Measurements from ENCODE around the gene OR2J2. TPM values are rescaled to one million over a fixed set of nuclear protein-coding genes. Genes with fewer than 3 reads are reported as not detected.
"Not testable (repeated sequence)": the region's sequence is repeated elsewhere in the genome, so short reads cannot be mapped to it uniquely, and the experiment has no call there.

OR2J2 gene
- polyA plus RNA-seq, 3 donors = not detected

DNA sequence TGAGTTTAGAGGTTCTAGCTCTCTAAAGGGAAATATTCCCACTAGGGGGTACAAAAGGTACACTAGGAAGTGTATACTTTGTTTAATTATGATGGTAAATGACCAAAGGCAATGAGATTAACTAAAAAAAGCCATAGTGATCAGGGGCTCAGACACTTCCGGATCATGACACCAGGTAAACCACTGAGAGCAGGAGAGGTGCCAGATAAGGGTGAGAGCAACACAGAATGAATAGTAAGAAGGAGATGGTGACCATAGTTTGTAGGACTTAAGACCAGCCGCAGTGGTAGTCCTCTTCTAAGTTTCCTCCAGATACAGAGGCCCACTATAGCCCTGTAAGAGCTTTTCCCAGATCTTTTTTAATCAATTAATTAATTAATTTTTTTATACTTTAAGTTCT, 40.8 kb downstream of the OR2J2 start:
- TF ChIP-seq, protein P1, sequence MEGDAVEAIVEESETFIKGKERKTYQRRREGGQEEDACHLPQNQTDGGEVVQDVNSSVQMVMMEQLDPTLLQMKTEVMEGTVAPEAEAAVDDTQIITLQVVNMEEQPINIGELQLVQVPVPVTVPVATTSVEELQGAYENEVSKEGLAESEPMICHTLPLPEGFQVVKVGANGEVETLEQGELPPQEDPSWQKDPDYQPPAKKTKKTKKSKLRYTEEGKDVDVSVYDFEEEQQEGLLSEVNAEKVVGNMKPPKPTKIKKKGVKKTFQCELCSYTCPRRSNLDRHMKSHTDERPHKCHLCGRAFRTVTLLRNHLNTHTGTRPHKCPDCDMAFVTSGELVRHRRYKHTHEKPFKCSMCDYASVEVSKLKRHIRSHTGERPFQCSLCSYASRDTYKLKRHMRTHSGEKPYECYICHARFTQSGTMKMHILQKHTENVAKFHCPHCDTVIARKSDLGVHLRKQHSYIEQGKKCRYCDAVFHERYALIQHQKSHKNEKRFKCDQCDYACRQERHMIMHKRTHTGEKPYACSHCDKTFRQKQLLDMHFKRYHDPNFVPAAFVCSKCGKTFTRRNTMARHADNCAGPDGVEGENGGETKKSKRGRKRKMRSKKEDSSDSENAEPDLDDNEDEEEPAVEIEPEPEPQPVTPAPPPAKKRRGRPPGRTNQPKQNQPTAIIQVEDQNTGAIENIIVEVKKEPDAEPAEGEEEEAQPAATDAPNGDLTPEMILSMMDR (IDR thresholded peaks at IDR 0.05) = no peak
- no peak overlapping the region for H2AFZ ChIP-seq (ENCODE audit: insufficient read depth, low read depth, low read length, poor library complexity, severe bottlenecking)
- H3K4me1 ChIP-seq (ENCODE audit: control insufficient read depth in 1 of 2, insufficient read depth in 2 of 2, low read length in 2 of 2) = no peaks in the 10 kb centered on the region
- H3K79me2 ChIP-seq (ENCODE audit: insufficient read depth, low read length) = no peaks in the 10 kb centered on the region
- no peak overlapping the region for H3K4me3 ChIP-seq (replicated peaks in 1 of 3; ENCODE audit: low read depth in 2 of 3, low read length in 3 of 3)
- DNase-seq = no peak
- no peaks in the 10 kb centered on the region for H3K27me3 ChIP-seq (ENCODE audit: control insufficient read depth in 2 of 2, insufficient read depth in 2 of 2, low read length in 2 of 2)
- Mint-ChIP-seq H3K27ac (no peak overlapping the region), H3K4me1 (no peaks in the 10 kb centered on the region), H3K36me3 (no peaks in the 10 kb centered on the region), H3K4me3 (no peak overlapping the region), H3K9me3 (peaks cover 0 to 2% (median 0%) of the 10 kb centered on the region in 7 donors), H3K27me3 (ENCODE audit: low read depth in 3 of 3) (peaks cover 6 to 7% (median 7%) of the 10 kb centered on the region in 3 donors)
- no peak overlapping the region for H3K9ac ChIP-seq (ENCODE audit: insufficient read depth, low read length, poor library complexity, severe bottlenecking)
- H3K9me3 ChIP-seq (replicated peaks in 1 of 2; ENCODE audit: control insufficient read depth in 1 of 2, insufficient read depth in 1 of 2, low read length in 2 of 2) = no peaks in the 10 kb centered on the region
- H3K4me2 ChIP-seq (replicated peaks; ENCODE audit: extremely low read depth, low read length, poor library complexity, severe bottlenecking) = no peak overlapping the region
- 89% methylated on average over 1 of the region's 2 CpGs for whole genome bisulfite sequencing (ENCODE audit: insufficient coverage)
- no peak overlapping the region for H3K27ac ChIP-seq (ENCODE audit: low read depth in 1 of 2, low read length in 2 of 2)
- intact Hi-C loops (cut with micrococcal nuclease) = no loop called here
- no peaks in the 10 kb centered on the region for H4K20me1 ChIP-seq (ENCODE audit: insufficient read depth, low read length)
- H3K36me3 ChIP-seq (replicated peaks in 1 of 2; ENCODE audit: control insufficient read depth in 1 of 2, insufficient read depth in 2 of 2, low read length in 2 of 2) = no peaks in the 10 kb centered on the region

DNA sequence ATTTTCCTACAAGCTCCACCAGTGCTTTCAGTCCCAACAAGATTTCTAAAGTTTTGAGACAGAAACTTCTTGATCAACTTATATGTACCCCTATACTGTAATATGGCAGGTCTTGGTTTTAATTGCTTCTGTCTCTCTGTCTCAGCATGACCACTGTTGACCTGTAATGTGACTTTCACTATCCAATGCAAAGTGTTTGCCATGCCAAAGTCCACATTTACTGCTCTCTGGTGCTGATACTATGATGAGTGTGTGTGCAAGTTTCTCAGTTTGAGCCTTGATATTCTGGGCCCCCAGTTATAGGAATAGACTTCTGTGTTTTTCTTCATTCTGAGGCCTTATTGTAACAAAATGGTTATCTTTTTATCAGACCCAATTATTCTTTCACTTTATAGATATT, 45.8 kb downstream of the OR2J2 start:
- Mint-ChIP-seq H3K27me3 (ENCODE audit: low read depth in 3 of 3) (peaks cover 4 to 6% (median 5%) of the 10 kb centered on the region in 3 donors), H3K36me3 (no peaks in the 10 kb centered on the region), H3K4me1 (no peaks in the 10 kb centered on the region), H3K27ac (no peak overlapping the region), H3K4me3 (no peak overlapping the region), H3K9me3 (peaks cover 0 to 5% (median 0%) of the 10 kb centered on the region in 7 donors)
- H3K4me1 ChIP-seq (ENCODE audit: control insufficient read depth in 1 of 2, insufficient read depth in 2 of 2, low read length in 2 of 2) = no peaks in the 10 kb centered on the region
- H4K20me1 ChIP-seq (ENCODE audit: insufficient read depth, low read length) = no peaks in the 10 kb centered on the region
- H3K4me2 ChIP-seq (replicated peaks; ENCODE audit: extremely low read depth, low read length, poor library complexity, severe bottlenecking) = no peak overlapping the region
- H3K36me3 ChIP-seq (replicated peaks in 1 of 2; ENCODE audit: control insufficient read depth in 1 of 2, insufficient read depth in 2 of 2, low read length in 2 of 2) = no peaks in the 10 kb centered on the region
- H3K27ac ChIP-seq (ENCODE audit: low read depth in 1 of 2, low read length in 2 of 2) = no peak overlapping the region
- H3K9ac ChIP-seq (ENCODE audit: insufficient read depth, low read length, poor library complexity, severe bottlenecking) = no peak overlapping the region
- no peaks in the 10 kb centered on the region for H3K9me3 ChIP-seq (replicated peaks in 1 of 2; ENCODE audit: control insufficient read depth in 1 of 2, insufficient read depth in 1 of 2, low read length in 2 of 2)
- DNase-seq = no peak
- H3K27me3 ChIP-seq (ENCODE audit: control insufficient read depth in 2 of 2, insufficient read depth in 2 of 2, low read length in 2 of 2) = no peaks in the 10 kb centered on the region
- intact Hi-C loops (cut with micrococcal nuclease) = no loop called here
- no peak overlapping the region for H2AFZ ChIP-seq (ENCODE audit: insufficient read depth, low read depth, low read length, poor library complexity, severe bottlenecking)
- no peaks in the 10 kb centered on the region for H3K79me2 ChIP-seq (ENCODE audit: insufficient read depth, low read length)
- no peak overlapping the region for H3K4me3 ChIP-seq (replicated peaks in 1 of 3; ENCODE audit: low read depth in 2 of 3, low read length in 3 of 3)
- TF ChIP-seq, protein P1 (IDR thresholded peaks at IDR 0.05) = no peak

DNA sequence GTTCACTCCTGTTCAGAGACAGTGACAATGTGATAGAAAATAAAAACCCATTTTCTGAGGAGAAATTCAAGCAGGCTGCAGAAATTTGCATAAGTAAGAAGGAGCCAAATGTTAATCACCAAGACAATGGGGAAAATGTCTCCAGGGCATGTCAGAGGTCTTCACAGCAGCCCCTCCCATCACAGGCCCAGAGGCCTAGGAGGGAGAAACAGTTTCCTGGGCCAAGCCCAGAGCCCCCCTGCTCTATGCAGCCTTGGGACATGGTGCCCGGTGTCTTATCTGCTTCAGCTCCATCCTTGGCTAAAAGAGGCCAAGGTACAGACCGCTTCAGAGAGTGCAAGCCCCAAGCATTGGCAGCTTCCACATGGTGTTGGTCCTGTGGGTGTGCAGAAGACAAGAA, 46.5 kb downstream of the OR2J2 start:
- 58% methylated on average over 2 of the region's 2 CpGs for WGBS (ENCODE audit: insufficient coverage)
- H3K4me1 ChIP-seq (ENCODE audit: control insufficient read depth in 1 of 2, insufficient read depth in 2 of 2, low read length in 2 of 2); H3K36me3 ChIP-seq (replicated peaks in 1 of 2; ENCODE audit: control insufficient read depth in 1 of 2, insufficient read depth in 2 of 2, low read length in 2 of 2); H3K9me3 ChIP-seq (replicated peaks in 1 of 2; ENCODE audit: control insufficient read depth in 1 of 2, insufficient read depth in 1 of 2, low read length in 2 of 2); H3K27me3 ChIP-seq (ENCODE audit: control insufficient read depth in 2 of 2, insufficient read depth in 2 of 2, low read length in 2 of 2); H3K9ac ChIP-seq (ENCODE audit: insufficient read depth, low read length, poor library complexity, severe bottlenecking); H2AFZ ChIP-seq (ENCODE audit: insufficient read depth, low read depth, low read length, poor library complexity, severe bottlenecking); H3K4me3 Mint-ChIP-seq; H3K27ac ChIP-seq (ENCODE audit: low read depth in 1 of 2, low read length in 2 of 2); H3K9me3 Mint-ChIP-seq; H3K4me3 ChIP-seq (replicated peaks in 1 of 3; ENCODE audit: low read depth in 2 of 3, low read length in 3 of 3); H3K36me3 Mint-ChIP-seq; DNase-seq; H3K27ac Mint-ChIP-seq; H4K20me1 ChIP-seq (ENCODE audit: insufficient read depth, low read length); intact Hi-C loops (cut with micrococcal nuclease); H3K27me3 Mint-ChIP-seq (ENCODE audit: low read depth in 3 of 3); H3K4me1 Mint-ChIP-seq; H3K4me2 ChIP-seq (replicated peaks; ENCODE audit: extremely low read depth, low read length, poor library complexity, severe bottlenecking); H3K79me2 ChIP-seq (ENCODE audit: insufficient read depth, low read length): not testable (repeated sequence)

DNA sequence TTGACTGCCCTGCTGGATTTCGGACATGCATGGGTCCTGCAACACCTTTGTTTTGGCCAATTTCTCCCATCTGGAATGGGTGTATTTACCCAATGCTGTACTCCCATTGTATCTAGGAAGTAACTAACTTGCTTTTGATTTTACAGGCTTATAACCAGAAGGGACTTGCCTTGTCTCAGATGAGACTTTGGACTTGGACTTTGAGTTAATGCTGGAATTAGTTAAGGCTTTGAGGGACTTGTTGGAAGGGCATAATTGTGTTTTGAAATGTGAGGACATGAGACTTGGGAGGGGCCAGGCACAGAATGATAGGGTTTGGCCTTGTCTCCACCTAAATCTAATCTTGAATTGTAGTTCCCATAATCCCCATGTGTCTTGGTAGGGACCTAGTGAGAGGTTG, 47.3 kb downstream of the OR2J2 start:
- H2AFZ ChIP-seq (ENCODE audit: insufficient read depth, low read depth, low read length, poor library complexity, severe bottlenecking); H3K27ac Mint-ChIP-seq; H3K27me3 ChIP-seq (ENCODE audit: control insufficient read depth in 2 of 2, insufficient read depth in 2 of 2, low read length in 2 of 2); H3K4me3 Mint-ChIP-seq; DNase-seq; H3K79me2 ChIP-seq (ENCODE audit: insufficient read depth, low read length); H3K4me1 ChIP-seq (ENCODE audit: control insufficient read depth in 1 of 2, insufficient read depth in 2 of 2, low read length in 2 of 2); H3K36me3 ChIP-seq (replicated peaks in 1 of 2; ENCODE audit: control insufficient read depth in 1 of 2, insufficient read depth in 2 of 2, low read length in 2 of 2); H4K20me1 ChIP-seq (ENCODE audit: insufficient read depth, low read length); H3K4me1 Mint-ChIP-seq; intact Hi-C loops (cut with micrococcal nuclease); H3K4me2 ChIP-seq (replicated peaks; ENCODE audit: extremely low read depth, low read length, poor library complexity, severe bottlenecking); H3K4me3 ChIP-seq (replicated peaks in 1 of 3; ENCODE audit: low read depth in 2 of 3, low read length in 3 of 3); H3K27me3 Mint-ChIP-seq (ENCODE audit: low read depth in 3 of 3); H3K36me3 Mint-ChIP-seq; H3K9me3 ChIP-seq (replicated peaks in 1 of 2; ENCODE audit: control insufficient read depth in 1 of 2, insufficient read depth in 1 of 2, low read length in 2 of 2); H3K9me3 Mint-ChIP-seq; H3K9ac ChIP-seq (ENCODE audit: insufficient read depth, low read length, poor library complexity, severe bottlenecking); H3K27ac ChIP-seq (ENCODE audit: low read depth in 1 of 2, low read length in 2 of 2): not testable (repeated sequence)
- 88% methylated on average over 1 of the region's 1 CpG for WGBS (ENCODE audit: insufficient coverage)

Data from CD14-positive monocyte (primary cell).